Stimulated activated CD8-positive, alpha-beta memory T cell treated with anti-CD3 and anti-CD28 coated beads, Interleukin-12 subunit alpha, Interleukin-12 subunit beta, amount 100 ng/mL, for 4 hours (primary cell): ENCODE results near the gene MMP10.
"Not testable (repeated sequence)": the region's sequence is repeated elsewhere in the genome, so short reads cannot be mapped to it uniquely, and the experiment has no call there.

Source experiments
- DNase-seq: peaks from one replicate; pipeline ENCODE4 v3.0.0-alpha.2; 2020; ENCODE audit warnings: low read depth

The MMP10 gene

GRCh38 chr11:102783016-102783415 lies 2.6 kb upstream of the MMP10 start:
- no peak for DNase-seq

- no peak for DNase-seq
These were observed 1.2 kb upstream of the MMP10 start for GRCh38 chr11:102781676-102782075.

- DNase-seq: no peak
These were observed 4.0 kb downstream of the MMP10 start for GRCh38 chr11:102776454-102776853.

- DNase-seq: no peak
These were observed 7.0 kb downstream of the MMP10 start for GRCh38 chr11:102773386-102773785.

- no peak for DNase-seq
These were observed 9.1 kb downstream of the MMP10 start for GRCh38 chr11:102771351-102771750.

GRCh38 chr11:102770191-102770590 lies 10.2 kb downstream of the MMP10 start:
- no peak for DNase-seq

GRCh38 chr11:102767800-102768199 lies 12.6 kb downstream of the MMP10 start:
- DNase-seq: no peak

- DNase-seq: no peak
These were observed 17.0 kb downstream of the MMP10 start for GRCh38 chr11:102763440-102763839.

- DNase-seq: no peak
These were observed 18.1 kb downstream of the MMP10 start for GRCh38 chr11:102762361-102762767.

- DNase-seq: no peak
These were observed 18.7 kb downstream of the MMP10 start for GRCh38 chr11:102761646-102762238.

GRCh38 chr11:102760344-102761035 lies 19.9 kb downstream of the MMP10 start:
- no peak for DNase-seq

- no peak for DNase-seq
These were observed 22.4 kb downstream of the MMP10 start for GRCh38 chr11:102757823-102758549.

- no peak for DNase-seq
These were observed 27.2 kb downstream of the MMP10 start for GRCh38 chr11:102753267-102753666.

- DNase-seq: no peak
These were observed 28.8 kb downstream of the MMP10 start for GRCh38 chr11:102751673-102752072.

GRCh38 chr11:102749101-102749722 lies 31.2 kb downstream of the MMP10 start:
- no peak for DNase-seq

- DNase-seq: not testable (repeated sequence)
These were observed 33.5 kb downstream of the MMP10 start for GRCh38 chr11:102746746-102747578.

GRCh38 chr11:102734650-102735049 lies 45.8 kb downstream of the MMP10 start:
- no peak for DNase-seq

GRCh38 chr11:102733232-102733875 lies 47.1 kb downstream of the MMP10 start:
- DNase-seq: no peak

- DNase-seq: not testable (repeated sequence)
These were observed 49.5 kb downstream of the MMP10 start for GRCh38 chr11:102730944-102731343.

GRCh38 chr11:102729849-102730815 lies 50.3 kb downstream of the MMP10 start:
- no peak for DNase-seq
